ENCODE data around the gene KLHDC1.
A peak's percentile ranks its signal among the peaks of the same experiment; 100 is the strongest.
"Not testable (repeated sequence)": the region's sequence is repeated elsewhere in the genome, so short reads cannot be mapped to it uniquely, and the experiment has no call there.

The KLHDC1 gene

GRCh38 chr14:49727171-49727570 is 34.3 kb downstream of the KLHDC1 start:
- no peak for DNase-seq (ENCODE audit: low spot score)

DNA sequence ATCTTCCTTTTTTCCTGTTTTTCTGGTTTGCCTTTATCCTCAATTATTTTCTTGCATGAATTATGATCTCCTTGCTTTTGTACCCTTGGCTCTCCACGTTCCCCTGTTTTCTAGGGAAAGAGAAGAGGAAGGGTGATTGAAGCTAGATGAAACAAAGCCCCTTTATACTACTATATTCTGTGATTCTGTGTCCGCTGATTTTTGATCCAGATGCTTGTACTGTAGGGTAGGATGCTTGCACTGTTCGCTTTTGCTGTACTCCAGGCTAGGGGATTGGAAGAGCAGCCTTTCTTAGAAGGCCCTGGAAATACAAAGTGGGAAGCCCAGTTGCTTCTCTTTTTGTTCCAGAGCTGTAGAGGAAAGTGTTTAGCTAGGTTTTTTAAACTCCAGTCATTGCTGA is 40.0 kb downstream of the KLHDC1 start:
- no peak for DNase-seq (ENCODE audit: low spot score)

GRCh38 chr14:49733836-49734235 is 40.9 kb downstream of the KLHDC1 start:
- DNase-seq (ENCODE audit: low spot score): no peak

DNA sequence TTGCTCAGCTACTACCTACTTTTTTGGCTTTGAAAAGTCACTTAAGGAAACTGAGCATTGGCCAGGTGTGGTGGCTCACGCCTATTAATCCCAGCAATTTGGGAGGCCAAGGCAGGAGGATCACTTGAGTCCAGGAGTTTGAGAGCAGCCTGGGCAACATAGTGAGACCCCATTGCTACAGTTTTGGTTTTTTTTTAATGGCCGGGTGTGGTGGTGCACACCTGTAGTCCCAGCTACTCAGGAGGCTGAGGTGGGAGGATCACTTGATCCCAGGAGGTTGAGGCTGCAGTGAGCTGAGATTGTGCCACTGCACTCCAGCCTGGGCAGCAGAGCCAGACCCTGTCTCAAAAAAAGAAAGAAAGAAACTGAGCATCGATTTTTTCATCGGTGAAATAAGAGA is 42.7 kb downstream of the KLHDC1 start:
- DNase-seq (ENCODE audit: low spot score): not testable (repeated sequence)

- DNase-seq (ENCODE audit: low spot score): no peak
Measured at GRCh38 chr14:49745191-49745590, 52.3 kb downstream of the KLHDC1 start.

DNA sequence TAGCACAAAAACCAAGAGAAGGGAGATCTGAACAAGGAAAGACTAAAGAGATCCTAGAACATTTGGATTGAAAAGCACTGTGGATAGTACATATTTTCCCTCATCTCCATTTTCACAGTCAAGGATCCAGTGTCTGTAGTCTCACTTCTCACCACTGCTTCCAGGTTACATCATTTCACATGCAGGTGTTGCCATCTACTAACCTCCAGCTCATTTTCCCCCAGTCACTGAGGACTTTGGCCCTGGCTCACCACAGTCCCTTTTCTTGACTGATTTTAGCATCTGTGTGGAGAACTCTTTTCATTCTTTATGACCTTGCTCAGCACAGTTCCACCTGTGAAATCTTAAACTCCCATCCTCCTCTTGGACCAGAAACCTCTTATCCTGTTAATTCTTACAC is 53.6 kb downstream of the KLHDC1 start:
- DNase-seq (ENCODE audit: low spot score): not testable (repeated sequence)

- no peak for DNase-seq (ENCODE audit: low spot score)
Measured at GRCh38 chr14:49754570-49755097, 61.7 kb downstream of the KLHDC1 start.

- no peak for DNase-seq (ENCODE audit: low spot score)
Measured at GRCh38 chr14:49755378-49755777, 62.5 kb downstream of the KLHDC1 start.

DNA sequence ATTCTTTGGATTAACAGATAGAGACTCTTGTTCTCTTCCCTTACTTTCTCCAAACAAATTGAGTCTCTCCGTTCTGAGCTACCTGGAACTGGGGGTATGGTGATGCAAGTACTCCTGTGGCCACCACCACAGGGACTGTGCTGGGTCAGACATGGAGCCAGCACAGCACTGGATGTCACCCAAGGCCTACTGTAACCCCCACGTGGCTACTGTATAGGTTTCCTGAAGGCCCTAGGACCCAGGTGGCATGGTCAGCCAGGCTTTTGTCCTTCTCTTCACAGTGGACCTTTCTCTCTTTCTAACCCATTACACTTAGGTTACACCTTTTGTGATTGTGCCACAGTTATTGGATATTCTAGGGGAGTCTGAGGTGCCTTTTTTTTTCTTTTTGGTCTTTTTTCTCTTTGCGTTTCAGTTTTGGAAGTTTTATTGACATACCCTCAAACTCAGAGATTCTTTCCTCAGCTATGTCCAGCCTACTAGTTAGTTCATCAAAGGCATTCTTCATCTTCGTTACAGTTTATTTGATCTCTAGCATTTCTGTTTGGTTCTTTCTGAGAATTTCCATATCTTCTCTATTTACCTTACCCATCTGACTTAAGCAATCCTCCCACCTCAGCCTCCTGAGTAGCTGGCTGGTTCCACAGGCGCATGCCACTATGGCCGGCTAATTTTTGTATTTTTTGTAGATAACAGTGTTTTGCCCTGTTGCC is 69.1 kb downstream of the KLHDC1 start:
- no peak for DNase-seq (ENCODE audit: low spot score)

DNA sequence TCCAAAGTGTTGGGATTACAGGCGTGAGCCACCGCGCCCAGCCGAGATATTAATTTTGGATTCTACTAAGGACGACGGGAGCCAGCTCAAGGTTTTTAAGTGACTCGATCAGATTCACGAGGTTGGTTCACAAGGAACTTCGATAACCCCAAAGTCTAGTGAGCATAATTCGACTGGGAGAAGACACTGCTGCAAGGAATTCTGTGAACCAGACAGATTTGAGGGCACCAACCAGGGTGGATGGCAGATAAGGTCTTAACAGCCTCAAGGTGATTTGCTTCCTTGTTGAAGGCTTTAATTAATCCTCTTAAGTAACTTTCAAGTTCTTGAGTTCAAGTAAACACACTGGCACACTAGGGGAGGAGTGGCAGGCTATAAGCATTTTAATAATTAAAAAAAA is 73.9 kb downstream of the KLHDC1 start:
- no peak for DNase-seq (ENCODE audit: low spot score)

DNA sequence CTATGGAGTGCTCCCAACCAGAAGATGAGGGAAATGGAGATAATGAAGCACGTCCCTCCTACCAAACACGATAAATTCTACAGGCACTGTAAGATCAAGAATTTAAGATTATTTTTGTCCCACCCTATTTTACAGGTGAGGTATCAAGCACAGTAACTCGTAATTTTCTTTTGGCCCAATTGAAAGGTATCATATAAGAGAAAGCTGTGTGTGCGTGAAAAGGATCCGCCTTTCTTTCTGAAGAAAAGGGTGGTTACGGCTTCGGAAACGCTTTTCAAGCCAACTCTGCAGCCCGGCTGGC is 74.3 kb downstream of the KLHDC1 start:
- DNase-seq (ENCODE audit: low spot score): no peak

- DNase-seq (ENCODE audit: low spot score): peak; percentile 92
Measured at GRCh38 chr14:49767571-49768300, 74.8 kb downstream of the KLHDC1 start, which contains the start of gene KLHDC2. Gene KLHDC2, plus strand, starts transcription at chr14:49768153. Its CDS starts 316 bp downstream, at chr14:49768469.

DNA sequence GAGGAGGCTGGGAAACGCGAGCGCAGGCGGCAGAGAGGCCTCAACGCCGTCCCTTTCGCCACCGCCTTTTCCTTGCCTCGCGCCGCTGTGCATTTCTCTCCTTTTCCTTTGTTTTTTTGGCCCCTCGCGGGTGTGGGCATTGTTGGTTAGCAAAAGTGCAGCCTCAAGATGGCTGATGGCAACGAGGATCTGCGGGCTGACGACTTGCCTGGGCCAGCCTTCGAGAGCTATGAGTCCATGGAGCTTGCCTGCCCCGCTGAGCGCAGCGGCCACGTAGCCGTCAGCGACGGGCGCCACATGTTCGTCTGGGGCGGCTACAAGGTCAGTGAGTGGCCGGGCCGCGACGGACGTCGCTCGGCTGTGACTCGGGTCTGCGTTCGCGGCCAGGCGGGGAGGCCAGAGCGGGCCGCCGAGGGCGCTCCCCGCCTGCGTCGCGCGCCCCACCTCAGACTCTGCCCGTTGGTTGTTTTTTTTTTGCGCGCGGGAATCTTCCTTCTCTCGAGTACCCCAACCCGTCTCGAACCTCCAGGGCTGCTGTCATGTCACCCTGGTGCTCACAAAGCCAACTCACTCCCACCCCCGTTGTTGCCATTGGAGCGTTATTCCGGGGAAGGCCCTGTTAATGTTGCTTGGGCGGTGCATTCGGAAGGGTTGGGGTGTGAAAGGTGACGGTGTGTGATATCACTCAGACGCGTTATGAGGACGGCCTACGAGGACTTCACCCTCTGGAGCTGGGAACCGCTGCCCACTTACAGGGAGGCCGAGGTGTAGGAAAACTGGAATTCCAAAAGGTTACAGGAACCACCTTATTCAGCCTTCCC is 75.6 kb downstream of the KLHDC1 start:
- peak; percentile 74 for DNase-seq (ENCODE audit: low spot score)

DNA sequence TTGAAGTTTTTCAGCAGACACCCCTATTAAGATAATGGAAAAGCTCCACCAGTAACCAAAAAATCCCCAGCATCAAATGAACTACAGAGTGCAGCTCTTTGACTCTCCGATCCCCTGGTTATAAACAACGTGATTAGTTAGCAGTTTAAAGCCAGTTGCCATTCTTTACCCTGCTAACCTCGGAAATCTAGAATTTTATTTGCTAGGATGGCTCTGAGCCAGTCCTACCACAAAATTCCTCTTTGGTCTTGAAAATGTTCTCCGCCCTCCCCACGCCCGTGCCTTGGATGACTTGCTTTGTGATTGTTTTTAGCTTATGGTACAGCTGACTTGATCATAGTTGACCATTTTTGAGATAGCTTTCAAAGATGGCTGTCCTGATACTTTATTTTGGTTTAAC is 76.3 kb downstream of the KLHDC1 start:
- peak; percentile 50 for DNase-seq (ENCODE audit: low spot score)

DNA sequence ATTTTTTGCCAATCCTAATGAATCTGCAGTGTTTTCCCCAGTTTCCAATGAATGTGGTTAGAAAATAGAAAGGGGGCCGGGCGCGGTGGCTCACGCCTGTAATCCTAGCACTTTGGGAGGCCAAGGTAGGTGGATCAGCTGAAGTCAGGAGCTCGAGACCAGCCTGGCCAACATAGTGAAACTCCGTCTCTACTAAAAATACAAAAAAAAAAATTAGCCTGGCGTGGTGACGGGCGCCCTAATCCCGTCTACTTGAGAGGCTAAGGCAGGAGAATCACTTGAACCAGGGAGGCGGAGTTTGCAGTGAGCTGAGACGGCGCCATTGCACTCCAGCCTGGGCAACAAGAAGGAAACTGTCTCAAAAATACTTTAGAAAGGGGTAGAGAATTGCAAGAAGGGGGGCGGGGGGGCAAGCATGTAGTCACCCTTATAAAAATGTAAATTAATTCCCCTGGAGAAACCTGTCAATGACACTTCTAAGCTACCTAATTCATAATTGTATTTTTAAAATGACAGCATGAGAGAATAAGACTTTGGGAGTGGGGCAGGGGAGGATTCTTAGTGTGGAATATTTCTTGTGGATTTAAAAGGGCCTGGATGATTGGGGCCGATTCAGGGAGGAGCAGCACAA is 76.8 kb downstream of the KLHDC1 start:
- DNase-seq (ENCODE audit: low spot score): peak; percentile 30

GRCh38 chr14:49770212-49770817 is 77.4 kb downstream of the KLHDC1 start:
- peak; percentile 79 for DNase-seq (ENCODE audit: low spot score)

DNA sequence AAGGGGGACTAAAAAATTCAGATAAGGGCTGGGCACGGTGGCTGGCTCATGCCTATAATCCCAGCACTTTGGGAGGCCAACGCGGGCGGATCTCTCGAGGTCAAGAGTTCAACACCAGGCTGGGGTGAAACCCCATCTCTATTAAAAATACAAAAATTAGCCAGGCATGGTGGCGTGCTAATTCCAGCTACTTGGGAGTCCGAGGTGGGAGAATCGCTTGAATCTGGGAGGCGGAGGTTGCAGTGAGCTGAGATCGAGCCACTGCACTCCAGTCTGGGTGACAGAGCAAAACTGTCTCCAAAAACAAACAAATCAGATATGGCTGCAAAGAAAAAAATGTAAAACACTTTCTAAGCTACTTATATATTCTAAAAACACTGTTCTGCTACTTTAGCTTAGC is 78.8 kb downstream of the KLHDC1 start:
- DNase-seq (ENCODE audit: low spot score): not testable (repeated sequence)

GRCh38 chr14:49774106-49774505 is 81.2 kb downstream of the KLHDC1 start:
- no peak for DNase-seq (ENCODE audit: low spot score)

GRCh38 chr14:49778421-49778820 is 85.5 kb downstream of the KLHDC1 start:
- DNase-seq (ENCODE audit: low spot score): no peak

GRCh38 chr14:49781040-49781439 is 88.1 kb downstream of the KLHDC1 start:
- DNase-seq (ENCODE audit: low spot score): not testable (repeated sequence)

DNA sequence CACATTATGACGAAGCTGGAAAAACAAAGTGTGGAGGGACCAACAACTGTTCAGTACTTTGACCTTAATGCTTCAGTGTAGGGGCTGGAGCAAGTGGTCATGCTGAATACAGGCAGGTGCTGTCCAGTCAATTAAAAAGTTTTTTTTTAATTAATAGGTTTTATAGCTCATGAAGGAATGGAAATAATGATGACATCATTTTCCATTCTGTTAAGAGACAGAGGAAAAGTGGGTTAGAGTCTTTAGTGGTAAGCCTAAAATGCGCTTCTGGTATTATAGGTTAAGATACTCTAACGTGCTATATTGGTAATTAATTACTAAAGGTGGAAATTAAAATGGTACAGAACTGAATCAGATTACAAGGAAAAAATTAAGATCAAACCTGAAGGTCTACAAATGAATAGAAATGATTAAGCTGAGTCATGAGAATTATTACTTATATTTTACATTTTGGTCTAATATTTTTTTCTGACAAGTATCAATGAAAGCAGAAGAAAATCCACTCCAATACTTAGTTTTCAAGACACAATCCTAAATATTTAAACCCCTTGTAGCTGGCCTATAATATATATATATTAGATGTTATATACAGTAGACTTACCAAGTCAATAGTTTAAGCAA is 90.6 kb downstream of the KLHDC1 start:
- DNase-seq (ENCODE audit: low spot score): no peak
